Suppressor macrophage treated with lipopolysaccharide for 1 hour (primary cell): ENCODE results near the gene ANXA8.
"Not testable (repeated sequence)": the region's sequence is repeated elsewhere in the genome, so short reads cannot be mapped to it uniquely, and the experiment has no call there.

Experiments used
- DNase-seq, 3 donors: peaks; one replicate each; pipeline ENCODE4 v3.0.0-alpha.2; 2020 to 2022

Gene ANXA8, protein sequence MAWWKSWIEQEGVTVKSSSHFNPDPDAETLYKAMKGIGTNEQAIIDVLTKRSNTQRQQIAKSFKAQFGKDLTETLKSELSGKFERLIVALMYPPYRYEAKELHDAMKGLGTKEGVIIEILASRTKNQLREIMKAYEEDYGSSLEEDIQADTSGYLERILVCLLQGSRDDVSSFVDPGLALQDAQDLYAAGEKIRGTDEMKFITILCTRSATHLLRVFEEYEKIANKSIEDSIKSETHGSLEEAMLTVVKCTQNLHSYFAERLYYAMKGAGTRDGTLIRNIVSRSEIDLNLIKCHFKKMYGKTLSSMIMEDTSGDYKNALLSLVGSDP

DNA sequence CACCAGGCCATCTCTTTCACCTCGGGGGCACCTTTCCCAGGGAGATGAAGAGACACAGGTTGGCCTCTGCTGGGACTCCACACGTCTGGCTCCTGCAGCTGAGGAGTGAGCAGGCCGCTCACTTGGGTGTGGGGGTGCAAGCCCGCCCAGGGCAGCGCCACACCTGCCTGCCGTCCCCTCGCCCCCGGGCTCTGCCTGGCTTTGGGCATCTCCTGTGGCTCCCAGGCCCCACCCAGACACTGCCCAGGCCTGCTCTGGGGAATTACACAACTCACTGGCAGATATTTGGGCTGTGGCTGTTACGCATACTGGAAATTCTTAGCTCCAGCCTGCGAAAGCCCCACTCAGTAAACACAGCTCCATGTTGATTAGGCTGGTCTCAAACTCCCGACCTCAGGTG is at the start of gene ANXA8:
Gene ANXA8, minus strand, starts transcription at position 193 of the 400 bp plus-strand sequence. Its CDS starts 182 bp downstream, at position 11.
- not testable (repeated sequence) for DNase-seq

DNA sequence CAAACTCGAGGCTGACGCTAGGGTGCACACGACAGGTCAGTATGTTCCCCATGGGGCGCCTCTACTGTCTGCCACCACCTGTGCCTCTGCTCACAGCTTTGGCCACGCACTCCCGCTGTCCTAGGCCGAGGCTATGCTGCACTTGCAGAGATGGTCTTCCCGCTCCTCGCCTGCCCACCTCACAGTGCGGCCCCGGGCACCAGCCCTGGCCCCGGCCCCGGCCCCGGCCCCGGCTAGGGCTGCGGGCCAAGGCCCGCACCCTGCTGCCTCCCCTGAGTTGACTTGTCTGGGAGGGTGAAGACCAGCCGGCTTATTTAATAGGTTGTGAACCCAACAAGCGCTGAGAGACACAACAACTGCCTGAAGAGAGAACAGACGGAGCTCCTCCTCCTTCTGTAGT is 39.6 kb upstream of the ANXA8 start, which contains the start of gene AGAP9:
Gene AGAP9, minus strand, starts transcription at position 164 of the 400 bp plus-strand sequence. Its CDS starts 112 bp downstream, at position 52.
- DNase-seq: not testable (repeated sequence)

DNA sequence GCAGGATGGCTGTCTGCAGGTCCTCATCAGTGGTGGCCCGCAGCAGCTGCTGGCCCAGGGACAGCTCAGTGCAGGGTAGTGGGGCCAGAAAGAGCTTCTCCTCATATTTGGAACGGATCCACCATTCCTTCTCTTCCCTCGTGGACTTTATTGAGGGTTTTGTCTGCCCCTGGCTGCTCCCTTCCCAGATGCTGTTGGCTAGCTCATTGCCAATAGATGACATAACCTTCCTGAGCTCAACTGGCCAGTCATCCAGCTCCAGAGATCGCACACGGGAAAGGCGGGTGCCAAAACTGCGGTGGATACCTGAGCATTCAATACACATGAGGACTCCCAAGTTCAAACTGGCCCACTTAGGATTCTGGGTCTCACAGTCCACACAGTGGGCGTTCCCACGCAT is 18.4 kb upstream of the ANXA8 start:
- DNase-seq: not testable (repeated sequence)

DNA sequence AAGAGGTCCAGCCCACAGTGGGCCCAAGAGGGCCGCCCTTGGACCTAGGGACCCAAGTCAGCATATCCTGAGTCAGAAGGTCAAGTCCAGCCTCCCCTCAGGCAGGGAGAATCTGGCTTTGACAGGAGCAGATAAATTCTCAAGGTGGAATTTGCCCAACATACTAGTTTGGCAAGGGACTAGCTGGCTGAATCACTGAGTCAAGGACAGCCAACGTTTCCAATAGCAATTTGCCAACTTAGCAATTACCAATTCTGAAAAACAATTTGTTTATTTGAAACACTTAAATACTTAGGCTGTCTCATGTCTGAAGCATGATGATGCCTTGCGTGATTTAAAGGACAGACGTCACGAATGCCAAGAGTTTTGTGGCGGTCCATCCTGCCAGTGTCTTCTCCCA is 10.3 kb upstream of the ANXA8 start:
- DNase-seq: not testable (repeated sequence)

DNA sequence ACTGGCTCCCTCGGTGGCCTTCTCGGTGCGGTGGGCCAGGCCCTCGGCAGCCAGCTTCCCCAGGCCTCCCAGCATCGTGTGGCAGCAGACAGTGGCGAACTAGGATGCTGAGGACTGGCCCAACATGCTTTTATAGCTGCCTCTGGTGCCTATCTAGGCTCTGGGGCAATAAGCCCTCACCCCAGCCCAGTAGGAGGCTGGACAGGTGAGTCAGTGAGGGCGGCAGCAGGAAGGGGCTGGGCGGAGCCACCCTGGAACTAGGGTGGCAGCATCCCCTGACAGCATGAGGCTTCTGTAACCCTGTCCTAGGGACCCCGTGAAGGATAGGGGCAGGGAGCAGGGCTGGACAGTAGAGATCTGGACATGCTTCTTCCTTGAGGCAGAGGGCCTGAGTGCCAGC is 7.7 kb upstream of the ANXA8 start, which contains the start of gene FAM25G:
Gene FAM25G, minus strand, starts transcription at position 101 of the 400 bp plus-strand sequence. Its CDS starts 26 bp downstream, at position 75.
- DNase-seq: not testable (repeated sequence)

DNA sequence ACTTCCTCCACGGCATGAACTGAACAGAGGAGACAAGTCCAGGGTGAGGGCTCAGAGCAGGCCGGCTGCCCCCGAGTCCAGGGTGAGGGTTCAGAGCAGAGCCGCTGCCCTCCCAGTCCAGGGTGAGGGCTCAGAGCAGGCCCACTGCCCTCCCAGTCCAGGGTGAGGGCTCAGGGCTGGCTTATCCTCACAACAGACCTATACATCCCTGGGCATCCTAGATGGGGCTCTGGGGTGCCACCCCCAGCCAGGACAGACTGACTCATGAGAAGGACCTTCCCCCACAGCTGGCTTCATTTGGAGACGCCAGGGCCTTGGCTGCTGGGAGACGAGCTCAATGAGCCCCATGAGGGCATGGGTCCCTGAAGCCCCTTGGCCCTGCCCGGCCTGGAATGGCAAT is 5.7 kb upstream of the ANXA8 start:
- not testable (repeated sequence) for DNase-seq

DNA sequence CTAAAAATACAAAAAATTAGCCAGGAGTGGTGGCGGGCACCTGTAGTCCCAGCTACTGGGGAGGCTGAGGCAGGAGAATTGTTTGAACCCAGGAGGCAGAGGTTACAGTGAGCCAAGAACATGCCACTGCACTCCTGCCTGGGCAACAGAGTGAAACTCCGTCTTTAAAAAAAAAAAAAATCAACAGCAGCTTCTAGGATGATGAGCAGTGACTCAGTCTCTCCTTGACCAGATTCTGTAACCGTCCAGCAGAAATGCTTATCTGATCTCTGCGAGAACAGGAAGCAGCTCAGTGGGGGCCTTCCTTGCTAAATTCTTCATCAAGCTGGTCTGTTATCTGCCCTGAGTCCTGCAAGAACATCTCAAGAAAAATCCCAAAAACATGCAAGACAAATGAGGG is 2.0 kb upstream of the ANXA8 start:
- peak in 2 of 3 donors; percentile 6 to 20 for DNase-seq

DNA sequence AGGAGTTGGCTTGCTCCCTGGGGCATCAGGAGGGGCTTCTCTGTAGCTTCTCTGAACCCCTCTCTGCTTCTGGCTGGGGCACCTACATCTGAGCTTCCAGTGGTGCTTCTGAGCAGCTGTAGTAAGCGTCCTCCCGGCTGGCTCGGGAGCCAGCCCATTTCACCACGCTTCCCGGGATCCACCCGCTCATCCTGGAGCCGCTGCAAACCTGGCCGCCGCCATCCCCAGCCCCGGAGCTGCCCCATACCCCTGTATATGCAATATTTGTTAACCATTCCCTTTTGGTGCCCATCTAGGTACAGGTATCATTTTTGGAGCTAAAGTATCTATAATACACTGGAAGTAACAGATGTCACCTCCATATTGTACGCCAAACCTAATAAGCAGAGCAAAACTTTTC is 871 bp upstream of the ANXA8 start:
- DNase-seq: not testable (repeated sequence)

DNA sequence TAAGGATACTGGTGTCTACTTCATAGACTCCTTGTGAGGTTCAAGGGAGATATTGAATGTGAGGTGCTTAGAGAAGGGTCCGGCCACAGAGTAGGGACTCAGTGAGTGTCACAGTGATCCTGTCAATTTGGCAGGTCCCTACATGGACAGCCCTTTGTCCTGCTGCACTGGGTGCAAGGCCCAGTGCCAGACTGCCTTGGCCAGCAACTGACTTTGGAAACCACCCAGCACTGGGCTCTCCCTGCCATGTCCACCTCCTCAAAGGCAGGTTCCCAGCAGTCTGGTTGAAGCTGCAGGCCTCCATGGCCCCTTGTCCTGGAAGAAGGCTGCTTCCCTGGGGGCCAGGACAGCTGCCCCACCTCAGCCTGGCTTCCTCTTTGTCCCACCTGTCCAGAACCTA is 1.5 kb downstream of the ANXA8 start:
- not testable (repeated sequence) for DNase-seq

DNA sequence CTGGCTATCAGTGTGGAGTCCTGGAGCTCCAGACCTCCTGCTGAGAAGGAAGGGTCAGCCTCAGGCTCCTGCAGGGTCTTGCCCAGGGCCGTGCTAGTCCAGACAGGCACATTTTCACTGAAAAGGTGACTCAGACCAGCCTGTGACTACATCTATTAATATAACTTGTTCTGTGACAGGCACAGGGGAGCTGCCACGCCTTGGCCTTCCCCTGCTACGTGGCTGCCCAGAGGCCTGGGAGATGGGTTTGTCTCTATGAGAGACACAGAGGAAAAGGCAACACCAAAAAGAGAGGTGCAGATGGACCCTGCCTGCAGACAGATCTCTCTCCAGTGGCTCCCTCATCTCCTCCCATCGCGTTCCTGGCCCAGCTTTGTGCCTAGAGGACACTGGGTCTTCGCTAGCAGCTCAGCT is 2.1 kb downstream of the ANXA8 start:
- DNase-seq: not testable (repeated sequence)

DNA sequence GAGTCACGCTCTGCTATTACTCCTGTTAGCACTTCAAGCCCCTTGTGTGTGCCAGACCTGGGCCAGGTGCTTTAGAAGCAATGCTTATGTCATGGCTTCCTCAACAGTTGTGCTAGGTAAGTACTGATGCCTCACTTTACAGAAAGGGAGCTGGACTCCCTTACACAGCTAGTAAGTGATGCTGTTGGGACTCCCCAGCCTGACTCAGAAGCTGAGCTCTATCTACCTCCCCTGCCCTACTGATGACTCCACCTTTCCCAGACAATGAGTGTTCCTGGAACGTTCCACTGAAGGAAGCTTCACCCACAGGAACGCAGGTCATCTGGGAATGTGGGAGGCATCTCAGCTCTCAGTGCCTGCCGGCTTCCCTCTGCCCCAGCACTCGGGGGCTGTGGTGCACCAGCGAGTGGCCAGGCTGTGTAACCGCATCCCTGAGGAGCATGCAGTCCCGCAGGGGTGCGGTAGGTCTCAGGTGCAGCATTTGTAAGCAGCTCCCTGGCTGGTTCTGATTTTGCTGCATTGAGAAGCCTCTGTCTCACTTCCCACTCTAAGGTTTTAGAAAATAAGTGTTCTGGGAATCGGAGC is 2.6 kb downstream of the ANXA8 start:
- DNase-seq: not testable (repeated sequence)

DNA sequence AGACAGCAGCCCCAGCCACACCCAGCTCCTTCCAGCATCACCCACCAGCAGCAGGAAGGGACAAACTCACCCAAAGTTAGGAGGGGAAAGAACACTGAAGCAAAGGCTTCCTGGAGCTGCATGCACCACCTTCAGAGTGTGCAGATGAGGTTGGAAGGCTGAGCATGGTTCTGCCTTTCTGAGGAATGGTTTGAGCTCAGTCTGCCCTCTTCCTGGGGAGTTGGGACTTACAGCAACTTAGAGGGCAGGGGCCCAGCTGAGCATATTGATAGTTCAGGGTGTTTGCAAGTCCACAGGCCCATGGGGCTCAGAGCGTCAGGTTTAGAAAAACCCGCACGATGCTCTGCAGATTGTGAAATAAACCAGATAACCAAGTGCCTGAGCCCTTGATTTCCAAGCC is 3.8 kb downstream of the ANXA8 start:
- DNase-seq: not testable (repeated sequence)

DNA sequence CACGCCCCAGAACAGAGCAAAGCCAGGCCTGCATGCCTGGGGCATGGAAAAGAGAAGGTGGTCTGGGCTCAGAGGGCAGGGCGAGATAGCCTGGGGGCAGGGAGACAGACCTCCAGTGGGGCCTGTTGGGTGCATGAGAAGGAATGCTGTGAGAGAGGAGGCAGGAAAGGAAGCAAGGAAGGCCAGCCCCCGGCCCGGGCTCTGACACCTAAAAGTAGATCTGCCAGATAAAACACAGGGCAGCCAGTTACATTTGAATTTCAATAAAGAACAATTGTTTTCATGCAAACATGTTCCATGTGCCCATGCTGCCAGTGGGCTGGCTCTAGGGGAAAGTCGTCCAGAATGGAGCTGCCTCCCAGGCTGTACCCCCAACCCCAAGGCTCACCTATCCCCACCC is 5.8 kb downstream of the ANXA8 start:
- DNase-seq: not testable (repeated sequence)

DNA sequence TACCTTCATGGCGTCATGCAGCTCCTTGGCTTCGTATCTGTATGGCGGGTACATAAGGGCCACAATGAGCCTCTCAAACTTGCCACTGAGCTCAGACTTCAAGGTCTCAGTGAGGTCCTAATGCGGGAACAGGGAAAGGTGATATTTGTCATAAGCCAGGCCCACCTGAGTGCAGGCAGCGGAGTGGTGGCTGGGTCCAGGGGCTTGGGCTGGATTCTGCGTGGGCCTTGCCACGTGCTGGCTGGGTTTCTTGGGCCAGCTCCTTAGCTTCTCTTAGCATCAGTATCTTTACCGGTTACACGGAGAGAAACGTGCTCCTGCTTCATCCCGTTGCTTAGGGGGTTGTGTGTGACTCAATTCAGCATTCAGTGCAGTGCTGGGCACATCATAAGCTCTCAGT is 6.8 kb downstream of the ANXA8 start:
- DNase-seq: not testable (repeated sequence)

DNA sequence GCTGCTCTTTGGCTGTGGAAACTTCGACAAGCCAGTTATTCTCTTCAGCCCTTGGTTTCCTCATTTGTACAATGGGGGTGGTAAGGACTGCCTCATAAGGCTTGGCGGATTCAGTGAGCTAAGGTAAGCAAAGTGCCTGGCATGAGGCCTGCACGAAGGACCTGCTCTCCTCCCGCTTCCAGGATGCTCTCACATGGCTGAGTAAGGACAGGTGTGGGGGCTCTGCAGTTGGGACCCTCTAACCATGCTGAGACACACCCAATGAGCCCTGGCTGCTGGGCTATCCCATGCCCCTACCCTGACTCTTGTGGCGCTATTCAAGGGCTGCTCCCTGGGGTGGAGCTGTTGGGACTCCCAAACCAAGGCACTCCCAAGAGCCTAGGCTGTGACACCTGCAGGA is 8.8 kb downstream of the ANXA8 start:
- not testable (repeated sequence) for DNase-seq

DNA sequence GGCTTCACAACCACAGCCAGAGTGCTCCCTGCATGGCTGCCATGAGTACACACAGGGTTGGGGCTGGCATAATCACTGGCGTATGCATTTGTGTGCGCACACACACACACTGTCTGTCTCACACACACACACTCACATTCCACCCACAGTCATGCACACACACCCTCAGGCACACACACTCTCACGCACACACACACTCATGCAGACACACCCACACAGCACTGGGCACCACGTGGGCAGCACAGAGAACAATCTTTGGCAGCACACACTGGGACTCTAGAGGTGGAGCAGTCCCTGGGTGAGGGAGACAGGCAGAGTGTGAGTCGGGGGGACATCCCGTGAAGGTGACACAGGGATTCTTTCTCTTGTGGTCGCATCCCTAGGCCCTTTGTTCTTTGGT is 10.4 kb downstream of the ANXA8 start:
- DNase-seq: not testable (repeated sequence)

DNA sequence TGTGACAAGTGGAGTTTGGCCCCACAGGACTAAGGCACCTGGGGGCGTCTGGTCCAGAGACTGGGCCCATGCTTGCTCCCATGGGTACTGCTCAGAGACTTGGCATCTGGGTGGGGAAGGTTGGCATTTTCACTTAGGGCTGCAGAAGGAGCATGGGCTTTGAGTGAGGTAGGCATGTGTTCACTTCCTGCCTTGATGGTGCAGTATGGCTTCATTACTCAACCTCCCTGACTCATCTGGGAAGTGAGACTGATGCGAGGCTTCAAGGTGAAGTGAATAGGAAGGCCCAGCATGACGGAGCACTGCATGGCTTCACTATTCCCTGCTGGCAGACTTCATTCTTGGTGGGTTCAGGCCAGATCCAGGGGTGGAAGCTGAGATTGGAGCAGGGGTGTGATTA is 11.3 kb downstream of the ANXA8 start:
- DNase-seq: not testable (repeated sequence)

DNA sequence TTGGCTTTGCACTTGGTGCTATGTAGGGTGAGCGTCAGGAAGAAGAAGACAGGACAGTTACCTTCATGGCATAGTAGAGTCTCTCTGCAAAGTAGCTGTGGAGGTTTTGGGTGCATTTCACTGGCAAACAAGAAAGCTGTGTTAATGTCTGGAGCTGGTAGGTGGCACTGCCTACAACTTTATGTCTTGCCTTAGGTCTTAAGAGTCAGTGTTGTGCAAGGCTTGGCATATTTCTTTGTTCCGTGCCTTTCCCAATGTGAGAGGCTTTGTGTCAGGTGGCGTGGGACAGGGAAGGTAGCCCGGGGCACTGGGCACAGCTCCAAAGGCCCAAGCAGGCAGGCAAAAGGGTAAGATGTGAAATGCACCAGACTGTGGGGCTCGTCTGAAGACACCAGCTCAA is 11.8 kb downstream of the ANXA8 start:
- not testable (repeated sequence) for DNase-seq

DNA sequence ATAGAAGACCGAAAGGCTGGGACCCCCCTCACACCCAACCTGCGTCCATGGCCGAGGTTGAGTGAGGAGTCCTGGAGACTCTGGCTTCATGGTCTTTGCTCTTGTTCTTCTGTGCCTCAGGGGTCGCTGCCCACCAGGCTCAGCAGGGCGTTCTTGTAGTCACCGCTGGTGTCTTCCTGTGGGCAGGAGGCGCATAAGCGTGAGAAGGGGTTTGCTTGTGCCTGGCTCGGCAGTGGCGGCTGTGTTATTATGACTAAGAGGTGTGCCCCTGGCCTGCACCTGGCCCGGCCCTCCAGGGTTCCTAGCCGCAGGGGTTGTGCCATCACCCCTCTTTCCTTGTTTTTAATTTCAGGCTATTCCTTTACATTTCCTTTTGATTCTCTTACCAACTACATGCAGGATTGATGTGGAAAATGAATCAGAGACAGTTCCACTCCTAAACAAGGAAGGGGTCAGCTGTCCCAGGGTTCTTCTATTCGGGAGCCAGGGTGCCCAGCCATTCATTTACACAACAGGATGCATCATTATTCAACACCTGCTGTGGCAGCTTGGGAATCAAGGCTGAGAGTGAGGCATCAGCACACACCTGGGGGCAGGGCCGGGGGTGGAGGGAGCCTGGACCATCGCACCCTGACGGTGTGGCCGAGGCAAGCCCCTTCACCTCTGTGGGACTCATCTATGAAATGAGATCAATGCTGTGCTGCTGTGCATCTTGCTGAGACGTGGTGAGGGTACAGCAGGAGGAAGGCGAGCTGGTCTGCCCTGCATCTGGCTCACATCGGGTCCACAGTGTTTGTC is 15.0 kb downstream of the ANXA8 start:
- not testable (repeated sequence) for DNase-seq

DNA sequence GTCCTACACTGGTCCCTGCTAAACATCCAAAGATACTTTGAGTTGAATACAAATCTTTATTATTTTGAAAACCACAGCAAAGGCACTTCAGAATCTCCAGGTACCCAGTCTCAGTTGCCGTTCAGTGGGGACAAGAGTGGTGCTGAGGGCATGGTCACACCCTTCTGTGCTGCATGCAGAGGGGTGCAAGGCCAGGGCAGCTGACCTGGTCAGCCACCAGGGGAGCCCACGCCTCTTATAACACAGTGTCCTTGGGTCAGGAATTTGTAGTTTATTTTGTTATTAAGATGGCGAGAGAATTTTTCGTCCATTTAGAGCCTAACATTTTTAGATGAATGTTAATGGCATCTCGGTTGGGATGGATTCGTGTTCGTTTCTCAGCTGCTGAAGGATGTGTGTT is 16.0 kb downstream of the ANXA8 start:
- not testable (repeated sequence) for DNase-seq

DNA sequence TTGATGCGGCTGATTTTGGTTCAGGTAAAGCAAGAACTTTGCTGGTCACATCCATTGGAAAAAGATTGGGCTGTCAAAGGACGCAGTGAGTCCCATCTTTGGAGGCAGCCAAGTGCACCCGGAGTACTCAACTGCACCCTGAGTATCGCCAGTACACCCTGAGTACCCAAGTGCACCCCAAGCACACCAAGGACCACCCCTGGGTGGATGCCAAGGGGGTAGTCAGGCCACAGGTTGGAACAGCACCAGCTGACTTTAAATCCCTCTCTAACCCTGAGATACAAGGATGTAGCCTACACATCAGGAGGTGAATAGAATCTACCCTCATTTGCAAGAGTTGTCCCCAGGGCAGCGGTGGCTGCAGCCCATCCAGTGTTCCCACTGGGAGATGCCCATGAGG is 16.5 kb downstream of the ANXA8 start:
- DNase-seq: not testable (repeated sequence)

DNA sequence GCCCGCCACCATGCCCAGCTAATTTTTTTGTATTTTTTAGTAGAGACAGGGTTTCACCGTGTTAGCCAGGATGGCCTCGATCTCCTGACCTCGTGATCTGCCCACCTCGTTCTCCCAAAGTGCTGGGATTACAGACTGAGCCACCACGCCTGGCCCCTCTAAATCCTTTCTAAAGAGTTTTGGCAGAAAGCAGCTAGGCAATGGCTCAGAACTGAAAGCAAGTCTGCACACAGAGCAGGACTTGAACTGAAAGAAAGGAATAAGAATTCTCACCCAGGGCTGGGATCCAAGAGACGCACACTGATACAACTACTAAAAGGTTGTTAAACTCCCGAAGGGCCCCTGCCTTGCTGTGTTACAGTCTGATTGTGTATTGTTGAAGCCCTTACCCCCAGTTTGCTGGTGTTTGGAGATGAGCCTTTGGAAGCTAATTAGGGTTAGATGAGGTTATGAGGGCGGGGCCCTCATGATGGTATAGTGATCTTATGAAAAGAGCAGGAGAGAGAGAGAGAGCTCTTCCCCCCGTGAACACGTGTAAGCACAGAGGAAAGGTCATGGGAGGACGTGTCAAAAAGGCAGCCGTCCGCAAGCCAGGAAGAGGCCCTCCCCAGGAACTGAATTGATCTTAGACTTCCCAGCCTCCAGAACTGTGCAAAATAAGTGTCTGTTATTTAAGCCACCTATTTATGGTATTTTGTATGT is 18.5 kb downstream of the ANXA8 start:
- DNase-seq: not testable (repeated sequence)
